ENCODE results near the gene RUNX1. TPM values are rescaled to one million over a fixed set of nuclear protein-coding genes. Genes with fewer than 3 reads are reported as not detected.

RUNX1 gene
- polyA plus RNA-seq (ENCODE audit: low read depth in 6 of 6) = 10 to 100 TPM in 5 of 6 donors, 1 to 10 TPM in 1; 8.8 to 20.7 (median 14.6) TPM

- Mint-ChIP-seq H3K27ac (peak within 1 kb of the TSS; percentile 93 to 99 (median 98)), H3K27me3 (no peaks in the 10 kb centered on the region)
- peak; percentile 68 to 69 for ATAC-seq (ENCODE audit: low read depth in 2 of 2)
Measured at GRCh38 chr21:35048706-35049617, at the start of gene RUNX1. TSS of gene RUNX1 (minus strand) at chr21:35049302.

GRCh38 chr21:35097525-35097924 is 48.4 kb upstream of the RUNX1 start:
- DNase-seq (no peak), ATAC-seq (ENCODE audit: low read depth in 2 of 2) (no peak)
- Mint-ChIP-seq H3K4me3 (no peak overlapping the region), H3K27ac (no peak overlapping the region), H3K27me3 (peaks cover 0 to 21% (median 12%) of the 10 kb centered on the region in 3 donors), H3K4me1 (no peaks in the 10 kb centered on the region), H3K9me3 (peaks cover 0 to 6% (median 0%) of the 10 kb centered on the region in 7 donors), H3K36me3 (peaks cover 0 to 8% of the 10 kb centered on the region in 2 donors)

More at GRCh38 chr21:35048706-35049617, at the start of gene RUNX1:
- Mint-ChIP-seq H3K4me3 (peak within 1 kb of the TSS; percentile 86 to 98 (median 94)), H3K4me1 (peaks cover 64 to 72% (median 65%) of the 10 kb centered on the region in 3 donors), H3K36me3 (no peaks in the 10 kb centered on the region), H3K9me3 (no peaks in the 10 kb centered on the region)
- peak; percentile 88 for DNase-seq

- Mint-ChIP-seq H3K27ac (no peak overlapping the region), H3K4me1 (no peaks in the 10 kb centered on the region)
- ATAC-seq (ENCODE audit: low read depth in 2 of 2) = no peak
Measured at GRCh38 chr21:35096959-35097358, 47.9 kb upstream of the RUNX1 start.

GRCh38 chr21:35095859-35096291 is 46.8 kb upstream of the RUNX1 start:
- H3K4me1 Mint-ChIP-seq = no peaks in the 10 kb centered on the region
- H3K9me3 Mint-ChIP-seq = peaks cover 0 to 6% (median 0%) of the 10 kb centered on the region in 7 donors
- no peak for ATAC-seq (ENCODE audit: low read depth in 2 of 2)
- DNase-seq = no peak
- H3K27ac Mint-ChIP-seq = no peak overlapping the region
- peaks cover 8 to 21% (median 12%) of the 10 kb centered on the region in 3 donors for H3K27me3 Mint-ChIP-seq
- H3K4me3 Mint-ChIP-seq = no peak overlapping the region
- H3K36me3 Mint-ChIP-seq = peaks cover 0 to 8% of the 10 kb centered on the region in 2 donors

More at GRCh38 chr21:35096959-35097358, 47.9 kb upstream of the RUNX1 start:
- no peak overlapping the region for H3K4me3 Mint-ChIP-seq
- no peak for DNase-seq
- H3K27me3 Mint-ChIP-seq = peaks cover 2 to 21% (median 12%) of the 10 kb centered on the region in 3 donors
- peaks cover 0 to 6% (median 0%) of the 10 kb centered on the region in 7 donors for H3K9me3 Mint-ChIP-seq
- peaks cover 0 to 8% of the 10 kb centered on the region in 2 donors for H3K36me3 Mint-ChIP-seq

- ATAC-seq (ENCODE audit: low read depth in 2 of 2) = no peak
- peaks cover 8 to 21% (median 12%) of the 10 kb centered on the region in 3 donors for H3K27me3 Mint-ChIP-seq
- H3K27ac Mint-ChIP-seq = peak overlapping the region in 1 of 6 donors; percentile 27
- H3K4me1 Mint-ChIP-seq = no peaks in the 10 kb centered on the region
- DNase-seq = no peak
- H3K36me3 Mint-ChIP-seq = peaks cover 0 to 8% of the 10 kb centered on the region in 2 donors
- H3K9me3 Mint-ChIP-seq = peaks cover 0 to 6% (median 0%) of the 10 kb centered on the region in 7 donors
- H3K4me3 Mint-ChIP-seq = no peak overlapping the region
Measured at GRCh38 chr21:35093514-35093913, 44.4 kb upstream of the RUNX1 start.

GRCh38 chr21:35091496-35091895 is 42.4 kb upstream of the RUNX1 start:
- H3K27me3 Mint-ChIP-seq = peaks cover 8 to 13% (median 12%) of the 10 kb centered on the region in 3 donors
- no peak overlapping the region for H3K27ac Mint-ChIP-seq
- peaks cover 0 to 8% of the 10 kb centered on the region in 2 donors for H3K36me3 Mint-ChIP-seq
- peaks cover 0 to 6% (median 0%) of the 10 kb centered on the region in 7 donors for H3K9me3 Mint-ChIP-seq
- H3K4me3 Mint-ChIP-seq = no peak overlapping the region
- no peaks in the 10 kb centered on the region for H3K4me1 Mint-ChIP-seq
- no peak for ATAC-seq (ENCODE audit: low read depth in 2 of 2)
- DNase-seq = no peak

- peaks cover 0 to 6% (median 3%) of the 10 kb centered on the region in 7 donors for H3K9me3 Mint-ChIP-seq
- no peaks in the 10 kb centered on the region for H3K4me1 Mint-ChIP-seq
- no peak overlapping the region for H3K4me3 Mint-ChIP-seq
- DNase-seq = no peak
- no peak for ATAC-seq (ENCODE audit: low read depth in 2 of 2)
- H3K36me3 Mint-ChIP-seq = peaks cover 0 to 8% of the 10 kb centered on the region in 2 donors
- peaks cover 7 to 12% (median 8%) of the 10 kb centered on the region in 3 donors for H3K27me3 Mint-ChIP-seq
- no peak overlapping the region for H3K27ac Mint-ChIP-seq
Measured at GRCh38 chr21:35090403-35090802, 41.3 kb upstream of the RUNX1 start.

DNA sequence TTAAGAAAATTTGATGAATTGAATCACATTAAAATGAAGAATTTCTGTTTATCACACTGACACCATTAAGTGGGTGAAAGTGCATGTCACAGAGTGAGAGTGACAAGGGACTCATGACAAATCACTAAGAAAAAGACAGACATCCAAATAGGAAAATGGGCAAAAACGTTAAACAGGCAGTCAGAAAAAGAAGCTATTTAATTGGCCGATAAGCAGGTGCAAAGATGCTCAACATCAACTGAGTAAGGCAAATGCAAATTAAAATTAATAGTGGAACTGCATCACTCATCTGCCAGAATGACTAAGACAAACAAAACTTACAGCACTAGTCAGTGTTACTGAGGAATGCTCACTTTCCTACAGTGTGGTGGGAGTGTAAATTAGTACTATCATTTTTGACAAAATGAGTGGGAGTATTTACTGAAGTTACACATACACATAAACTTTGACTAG is 39.2 kb upstream of the RUNX1 start:
- Mint-ChIP-seq H3K4me1 (no peaks in the 10 kb centered on the region), H3K36me3 (peaks cover 0 to 5% of the 10 kb centered on the region in 2 donors), H3K4me3 (no peak overlapping the region), H3K27me3 (peaks cover 0 to 8% (median under 1%) of the 10 kb centered on the region in 3 donors), H3K27ac (no peak overlapping the region), H3K9me3 (peaks cover 0 to 4% (median 2%) of the 10 kb centered on the region in 7 donors)
- no peak for ATAC-seq (ENCODE audit: low read depth in 2 of 2)
- no peak for DNase-seq

DNA sequence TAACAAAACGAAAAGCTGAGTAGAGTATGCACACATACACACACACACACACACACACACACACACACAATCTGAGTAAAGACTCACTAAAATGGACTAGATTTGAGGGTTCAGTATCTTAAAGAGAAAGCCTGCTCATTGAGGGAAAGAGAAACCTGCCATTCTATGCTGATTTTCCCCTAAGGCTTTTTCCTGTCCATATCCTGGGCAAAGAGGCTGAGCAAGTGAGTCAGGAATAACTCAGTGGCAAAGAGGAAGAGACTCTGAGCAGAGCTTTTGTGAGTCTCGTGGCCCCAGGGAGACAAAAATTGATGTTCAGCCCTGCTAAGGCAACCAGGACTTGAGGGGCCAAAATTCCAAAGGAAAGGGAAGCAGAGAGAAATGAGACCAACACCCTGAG is 37.3 kb upstream of the RUNX1 start:
- H3K27ac Mint-ChIP-seq = no peak overlapping the region
- no peaks in the 10 kb centered on the region for H3K4me1 Mint-ChIP-seq
- peaks cover 0 to 5% of the 10 kb centered on the region in 2 donors for H3K36me3 Mint-ChIP-seq
- H3K27me3 Mint-ChIP-seq = peaks cover 0 to 7% (median 7%) of the 10 kb centered on the region in 3 donors
- DNase-seq = no peak
- ATAC-seq (ENCODE audit: low read depth in 2 of 2) = no peak
- peaks cover 0 to 4% (median 2%) of the 10 kb centered on the region in 7 donors for H3K9me3 Mint-ChIP-seq
- H3K4me3 Mint-ChIP-seq = no peak overlapping the region

DNA sequence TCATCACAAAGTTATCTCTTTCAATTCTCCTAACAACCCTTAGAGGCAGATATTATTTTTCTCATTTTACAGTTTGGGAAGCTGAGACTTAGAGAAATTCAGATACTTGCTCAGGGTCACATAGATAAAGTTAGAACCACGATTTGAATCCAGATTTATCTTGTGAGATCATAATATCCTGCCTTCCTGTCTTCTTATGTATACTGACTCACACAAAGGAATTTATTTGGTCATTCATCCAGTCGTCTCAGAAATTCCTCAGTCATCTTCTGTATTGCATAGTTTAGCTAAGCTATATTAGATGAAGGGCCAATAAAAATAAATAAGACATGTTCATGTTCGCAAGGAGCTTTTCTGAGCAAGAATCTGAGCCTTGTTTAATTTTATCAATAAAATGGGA is 35.8 kb upstream of the RUNX1 start:
- Mint-ChIP-seq H3K4me1 (no peaks in the 10 kb centered on the region), H3K36me3 (peaks cover 0 to 5% of the 10 kb centered on the region in 2 donors), H3K27ac (no peak overlapping the region), H3K4me3 (no peak overlapping the region), H3K9me3 (peaks cover 0 to 4% (median 0%) of the 10 kb centered on the region in 7 donors), H3K27me3 (peaks cover 0 to 7% (median 7%) of the 10 kb centered on the region in 3 donors)
- no peak for ATAC-seq (ENCODE audit: low read depth in 2 of 2)
- no peak for DNase-seq

- H3K36me3 Mint-ChIP-seq = peaks cover 0 to 5% of the 10 kb centered on the region in 2 donors
- peaks cover 0 to 7% (median 7%) of the 10 kb centered on the region in 3 donors for H3K27me3 Mint-ChIP-seq
- H3K9me3 Mint-ChIP-seq = peaks cover 0 to 4% (median 0%) of the 10 kb centered on the region in 7 donors
- H3K4me3 Mint-ChIP-seq = no peak overlapping the region
- ATAC-seq (ENCODE audit: low read depth in 2 of 2) (no peak), DNase-seq (no peak)
- no peak overlapping the region for H3K27ac Mint-ChIP-seq
- no peaks in the 10 kb centered on the region for H3K4me1 Mint-ChIP-seq
Measured at GRCh38 chr21:35083246-35083645, 34.1 kb upstream of the RUNX1 start.

DNA sequence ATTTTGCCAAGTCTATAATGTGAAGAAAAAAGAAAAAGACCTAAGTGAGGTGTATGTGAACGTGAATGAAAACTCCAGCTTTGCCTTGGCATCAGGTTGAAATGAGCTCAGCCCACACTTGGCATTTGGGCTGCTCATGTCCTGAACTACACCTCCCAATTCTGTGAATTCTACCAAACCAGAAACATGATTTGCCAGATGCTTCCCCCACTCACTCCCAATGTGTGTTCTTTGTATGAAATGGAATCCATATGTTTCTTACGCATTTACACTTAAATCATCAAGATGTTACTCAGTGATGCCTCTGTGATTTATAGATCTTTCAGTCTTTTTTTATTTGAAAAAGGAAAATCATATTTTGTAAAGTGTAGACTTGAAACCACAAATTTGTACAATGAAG is 32.8 kb upstream of the RUNX1 start:
- peaks cover 0 to 7% (median 7%) of the 10 kb centered on the region in 3 donors for H3K27me3 Mint-ChIP-seq
- peaks cover 0 to 4% (median 0%) of the 10 kb centered on the region in 7 donors for H3K9me3 Mint-ChIP-seq
- no peaks in the 10 kb centered on the region for H3K4me1 Mint-ChIP-seq
- DNase-seq = no peak
- peaks cover 0 to 5% of the 10 kb centered on the region in 2 donors for H3K36me3 Mint-ChIP-seq
- no peak for ATAC-seq (ENCODE audit: low read depth in 2 of 2)
- H3K27ac Mint-ChIP-seq = no peak overlapping the region
- no peak overlapping the region for H3K4me3 Mint-ChIP-seq

- peaks cover 0 to 7% (median 7%) of the 10 kb centered on the region in 3 donors for H3K27me3 Mint-ChIP-seq
- H3K27ac Mint-ChIP-seq = no peak overlapping the region
Measured at GRCh38 chr21:35079181-35079580, 30.1 kb upstream of the RUNX1 start.

More at GRCh38 chr21:35079181-35079580, 30.1 kb upstream of the RUNX1 start:
- peaks cover 0 to 5% (median 2%) of the 10 kb centered on the region in 7 donors for H3K9me3 Mint-ChIP-seq
- H3K4me1 Mint-ChIP-seq = no peaks in the 10 kb centered on the region
- H3K4me3 Mint-ChIP-seq = no peak overlapping the region
- ATAC-seq (ENCODE audit: low read depth in 2 of 2) = no peak
- DNase-seq = no peak
- peaks cover 2 to 10% of the 10 kb centered on the region in 2 donors for H3K36me3 Mint-ChIP-seq

Measured in naive B cell (primary cell).